ENCODE measurements around the gene BZW2.

GRCh38 chr7:16729541-16729940 lies 83.6 kb downstream of the BZW2 start:
- TF ChIP-seq EZH2 (IDR thresholded peaks at IDR 0.05; ENCODE audit: borderline replicate concordance) = no peak
- no peak for TF ChIP-seq CTCF (IDR thresholded peaks at IDR 0.05; ENCODE audit: poor library complexity)
- TF ChIP-seq EZH2phosphoT487 (IDR thresholded peaks at IDR 0.05; ENCODE audit: low read depth, severe bottlenecking, unreplicated experiment) = no peak

All from hepatocyte (in vitro differentiated cells).